Dermis microvascular lymphatic vessel endothelial cell (primary cell): Measurements from ENCODE around the gene DAB1. TPM values are rescaled to one million over a fixed set of nuclear protein-coding genes. Genes with fewer than 3 reads are reported as not detected.

Experiments used
- DNase-seq, 2 donors: peaks; one replicate each; pipeline versions ENCODE4 v3.0.0 to v3.0.0-alpha.2; 2010; ENCODE audit warnings: low read depth in 2 of 2
- total RNA-seq: library from RNA; depleted of rRNA; stranded (reverse); fragments of >200 nt; gene quantifications from 2 replicates; pipeline ENCODE4 v1.2.1, GENCODE V29; 2014

Gene DAB1
- total RNA-seq, 1 donor from 2014 or later = not detected

DNA sequence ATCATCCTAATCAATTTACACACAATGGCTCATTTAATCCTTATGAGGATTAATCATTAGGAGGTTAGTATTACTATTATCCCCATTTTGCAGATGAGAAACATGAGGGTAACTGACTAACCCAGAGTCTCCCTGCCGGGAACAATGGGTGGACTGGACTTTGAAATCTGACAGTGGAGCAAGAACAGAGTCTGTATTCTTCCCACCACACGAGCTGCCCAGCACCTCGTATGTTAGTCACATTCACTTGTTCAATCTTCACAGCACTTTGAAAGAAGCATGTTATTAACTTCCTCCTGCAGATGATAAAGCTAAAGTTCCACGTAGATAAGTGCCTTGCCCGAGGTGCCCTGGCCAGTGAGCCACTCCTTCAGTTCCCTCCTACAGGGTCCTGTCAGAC, 470.5 kb downstream of the DAB1 start:
- no peak for DNase-seq

DNA sequence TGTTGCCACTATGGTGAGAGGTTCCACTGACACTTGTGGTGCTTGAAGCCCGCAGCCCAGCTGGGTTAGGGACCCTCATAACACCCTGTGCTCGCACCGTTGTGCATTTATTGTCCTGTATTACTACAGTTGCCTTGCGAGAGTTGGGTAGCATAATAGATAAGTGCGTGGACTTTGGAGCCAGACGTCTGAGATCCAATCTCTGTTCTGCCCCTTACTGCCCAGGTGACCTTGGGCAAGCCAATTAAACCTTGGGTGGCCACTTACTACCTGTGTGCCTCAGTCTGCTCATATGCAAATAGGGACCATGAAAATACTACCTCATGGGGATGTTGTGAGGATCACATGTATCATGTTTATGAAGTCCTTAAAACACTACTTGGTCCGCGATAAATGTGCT, 471.4 kb downstream of the DAB1 start:
- DNase-seq = no peak

DNA sequence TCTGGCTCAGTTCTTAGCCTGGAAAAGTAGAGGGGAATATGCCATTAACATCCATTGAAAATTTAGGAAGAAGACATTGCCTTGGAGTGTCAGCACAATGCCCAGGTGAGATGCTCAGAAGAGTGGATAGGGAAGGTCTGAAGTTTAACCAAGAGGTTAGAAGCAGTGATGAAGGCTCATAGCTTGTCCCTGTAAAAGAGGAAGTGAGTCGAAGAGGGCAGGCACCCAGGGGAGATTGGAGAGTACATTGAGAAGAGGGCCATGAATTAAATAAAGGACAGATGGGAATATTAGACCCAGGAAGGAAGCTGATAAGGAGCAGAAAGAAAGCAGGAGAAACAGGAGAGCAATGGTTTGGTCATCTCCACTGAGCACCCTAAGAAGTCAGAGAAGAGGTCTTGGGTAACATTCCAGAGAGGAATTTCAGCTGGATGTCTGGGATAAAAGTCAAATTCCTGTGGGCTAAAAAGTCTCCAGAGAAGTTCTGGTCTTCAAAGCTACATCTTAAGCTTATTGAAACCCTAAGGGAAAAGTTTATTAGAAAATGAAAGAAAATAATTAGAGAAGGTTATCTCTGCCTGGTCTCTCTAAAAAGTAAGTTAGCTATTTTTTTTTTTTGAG, 475.3 kb downstream of the DAB1 start:
- no peak for DNase-seq
